ENCODE results near the gene INTS1.

DNA sequence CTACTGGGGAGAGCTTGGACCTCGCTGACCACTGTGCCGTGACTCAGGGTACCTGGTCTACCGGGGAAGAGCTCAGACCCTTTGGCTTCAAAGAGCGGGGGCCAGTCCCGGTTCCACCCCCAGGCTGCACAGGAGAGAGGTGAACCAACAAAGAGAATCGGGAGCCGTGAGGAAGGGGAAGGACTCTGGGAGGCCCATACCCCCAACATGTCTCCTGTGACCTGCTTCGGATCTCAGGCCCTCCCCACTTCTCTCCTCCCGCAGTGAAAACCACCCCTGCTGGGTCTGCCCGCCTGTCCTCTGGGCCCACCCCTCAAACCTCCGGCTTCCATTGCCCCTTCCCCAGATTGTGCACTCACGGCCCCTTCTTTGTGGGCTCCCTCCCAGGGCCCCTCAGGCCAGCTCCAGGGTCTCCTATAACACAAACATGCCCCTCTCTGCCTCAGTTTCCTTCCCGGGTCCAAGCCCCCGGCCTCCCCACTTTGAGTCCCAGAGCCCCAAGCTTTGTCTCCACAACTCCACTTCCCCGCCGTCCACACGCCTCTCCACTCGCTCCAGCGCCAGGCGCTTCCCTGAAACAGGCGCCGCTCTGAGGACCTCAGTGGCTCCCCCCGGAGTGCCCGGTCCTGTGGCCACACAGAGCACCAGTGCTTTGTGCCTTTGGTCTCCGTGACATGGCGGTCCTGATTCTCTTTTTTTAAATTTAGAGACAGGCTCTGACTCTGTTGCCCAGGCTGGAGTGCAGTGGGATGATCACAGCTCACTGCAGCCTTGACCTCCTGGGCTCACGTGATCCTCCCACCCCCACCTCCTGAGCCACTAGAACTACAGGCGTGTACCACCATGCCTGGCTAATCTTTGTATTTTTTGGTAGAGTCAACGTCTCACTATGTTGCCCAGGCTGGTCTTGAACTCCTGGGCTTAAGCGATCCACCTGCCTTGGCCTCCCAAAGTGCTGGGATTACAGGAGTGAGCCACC lies 7.5 kb upstream of the INTS1 start:
- TF ChIP-seq, protein P1, sequence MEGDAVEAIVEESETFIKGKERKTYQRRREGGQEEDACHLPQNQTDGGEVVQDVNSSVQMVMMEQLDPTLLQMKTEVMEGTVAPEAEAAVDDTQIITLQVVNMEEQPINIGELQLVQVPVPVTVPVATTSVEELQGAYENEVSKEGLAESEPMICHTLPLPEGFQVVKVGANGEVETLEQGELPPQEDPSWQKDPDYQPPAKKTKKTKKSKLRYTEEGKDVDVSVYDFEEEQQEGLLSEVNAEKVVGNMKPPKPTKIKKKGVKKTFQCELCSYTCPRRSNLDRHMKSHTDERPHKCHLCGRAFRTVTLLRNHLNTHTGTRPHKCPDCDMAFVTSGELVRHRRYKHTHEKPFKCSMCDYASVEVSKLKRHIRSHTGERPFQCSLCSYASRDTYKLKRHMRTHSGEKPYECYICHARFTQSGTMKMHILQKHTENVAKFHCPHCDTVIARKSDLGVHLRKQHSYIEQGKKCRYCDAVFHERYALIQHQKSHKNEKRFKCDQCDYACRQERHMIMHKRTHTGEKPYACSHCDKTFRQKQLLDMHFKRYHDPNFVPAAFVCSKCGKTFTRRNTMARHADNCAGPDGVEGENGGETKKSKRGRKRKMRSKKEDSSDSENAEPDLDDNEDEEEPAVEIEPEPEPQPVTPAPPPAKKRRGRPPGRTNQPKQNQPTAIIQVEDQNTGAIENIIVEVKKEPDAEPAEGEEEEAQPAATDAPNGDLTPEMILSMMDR (IDR thresholded peaks at IDR 0.05; ENCODE audit: poor library complexity) = no peak
- TF ChIP-seq EZH2 (IDR thresholded peaks at IDR 0.05; ENCODE audit: borderline replicate concordance) (no peak), EZH2phosphoT487 (IDR thresholded peaks at IDR 0.05; ENCODE audit: low read depth, severe bottlenecking, unreplicated experiment) (no peak)

Data from hepatocyte (in vitro differentiated cells).